Thymus (tissue), 11 donors: ENCODE data around the gene ARTN. TPM values are rescaled to one million over a fixed set of nuclear protein-coding genes. Genes with fewer than 3 reads are reported as not detected.

Experiments
- DNase-seq, 9 donors: peaks; one replicate each; pipeline ENCODE4 v3.0.0-alpha.2; 2013; ENCODE audit warnings: low spot score in 9 of 9, low read depth in 6 of 9, missing footprints in 1 of 9
- H3K27ac ChIP-seq, 2 donors: one replicate each; pipeline ENCODE4 v1.5.1; 2013; ENCODE audit warnings: control low read depth in 1 of 2, low read depth in 1 of 2, low read length in 1 of 2, mild to moderate bottlenecking in 1 of 2, moderate library complexity in 1 of 2
- H3K27me3 ChIP-seq, 2 donors: one replicate each; pipeline ENCODE4 v1.5.1; 2013; ENCODE audit warnings: low read length in 1 of 2; ENCODE audit not compliant: control insufficient read depth in 2 of 2, insufficient read depth in 1 of 2
- H3K36me3 ChIP-seq, 2 donors: one replicate each; pipeline ENCODE4 v1.5.1; 2013; ENCODE audit warnings: low read length in 1 of 2, mild to moderate bottlenecking in 1 of 2, moderate library complexity in 1 of 2; ENCODE audit not compliant: control insufficient read depth in 2 of 2, insufficient read depth in 2 of 2
- H3K4me1 ChIP-seq, 2 donors: one replicate each; pipeline ENCODE4 v1.5.1; 2013; ENCODE audit warnings: low read length in 2 of 2; ENCODE audit not compliant: control insufficient read depth in 2 of 2, insufficient read depth in 2 of 2
- H3K4me3 ChIP-seq, 2 donors: one replicate each; pipeline ENCODE4 v1.5.1; 2013; ENCODE audit warnings: low read length in 2 of 2, control low read depth in 1 of 2, mild to moderate bottlenecking in 1 of 2
- H3K9me3 ChIP-seq, 2 donors: one replicate each; pipeline ENCODE4 v1.5.1; 2013; ENCODE audit warnings: low read length in 1 of 2, mild to moderate bottlenecking in 1 of 2; ENCODE audit not compliant: control insufficient read depth in 2 of 2, insufficient read depth in 1 of 2
- WGBS: extraction: QIAGEN DNeasy Blood & Tissue Kit; methylation state at CpG from one replicate; pipeline ENCODE4 v1.1.7; 2013; 5-methylcytosine and 5-hydroxymethylcytosine counted together
- polyA plus RNA-seq: library from polyadenylated mRNA; stranded (reverse); fragments of 200-250 nt; gene quantifications from one replicate; pipeline ENCODE4 v1.2.3, GENCODE V29; 2013
- total RNA-seq: library from RNA; stranded (reverse); fragments of 120-200 nt; gene quantifications from one replicate; pipeline ENCODE4 v1.2.4, GENCODE V29; 2013
- donor health status: healthy.

The ARTN gene
- total and polyA plus RNA-seq, 2 donors: 0.19 to 1.5 TPM

GRCh38 chr1:43979261-43979527 is 45.6 kb downstream of the ARTN start:
- no peak overlapping the region for H3K27ac ChIP-seq
- H3K4me3 ChIP-seq: peak overlapping the region in 1 of 2 donors; percentile 59
- WGBS: under 1% methylated on average over 45 of the region's 45 CpGs
- peaks cover 19 to 22% of the 10 kb centered on the region in 2 donors for H3K36me3 ChIP-seq
- peaks cover 18 to 39% of the 10 kb centered on the region in 2 donors for H3K4me1 ChIP-seq
- DNase-seq: no peak
- H3K27me3 ChIP-seq: peaks cover 4 to 33% of the 10 kb centered on the region in 2 donors
- H3K9me3 ChIP-seq: no peaks in the 10 kb centered on the region

GRCh38 chr1:43979528-43980254 is 46.1 kb downstream of the ARTN start:
- no peaks in the 10 kb centered on the region for H3K9me3 ChIP-seq
- 7% methylated on average over 45 of the region's 45 CpGs for WGBS
- H3K36me3 ChIP-seq: peaks cover 19 to 22% of the 10 kb centered on the region in 2 donors
- H3K4me3 ChIP-seq: peak overlapping the region in 1 of 2 donors; percentile 59
- H3K27me3 ChIP-seq: peaks cover 4 to 33% of the 10 kb centered on the region in 2 donors
- peaks cover 18 to 37% of the 10 kb centered on the region in 2 donors for H3K4me1 ChIP-seq
- no peak overlapping the region for H3K27ac ChIP-seq
- peak in 1 of 9 donors; percentile 12 for DNase-seq

- peaks cover 17 to 34% of the 10 kb centered on the region in 2 donors for H3K4me1 ChIP-seq
- H3K36me3 ChIP-seq: peaks cover 19 to 22% of the 10 kb centered on the region in 2 donors
- peaks cover 4 to 33% of the 10 kb centered on the region in 2 donors for H3K27me3 ChIP-seq
- DNase-seq: no peak
- no peak overlapping the region for H3K27ac ChIP-seq
- 94% methylated on average over 13 of the region's 13 CpGs for WGBS
- no peaks in the 10 kb centered on the region for H3K9me3 ChIP-seq
- H3K4me3 ChIP-seq: no peak overlapping the region
Measured at GRCh38 chr1:43980255-43981134, 46.9 kb downstream of the ARTN start.

- H3K27ac ChIP-seq: no peak overlapping the region
- no peak for DNase-seq
- no peak overlapping the region for H3K4me3 ChIP-seq
- no peaks in the 10 kb centered on the region for H3K9me3 ChIP-seq
- H3K27me3 ChIP-seq: peaks cover 4 to 33% of the 10 kb centered on the region in 2 donors
- WGBS: 98% methylated on average over 20 of the region's 20 CpGs
- H3K36me3 ChIP-seq: peaks cover 19 to 22% of the 10 kb centered on the region in 2 donors
- H3K4me1 ChIP-seq: peaks cover 12 to 27% of the 10 kb centered on the region in 2 donors
Measured at GRCh38 chr1:43981135-43981491, 47.5 kb downstream of the ARTN start.

GRCh38 chr1:43981636-43982035 is 48.0 kb downstream of the ARTN start:
- no peak overlapping the region for H3K4me3 ChIP-seq
- no peaks in the 10 kb centered on the region for H3K9me3 ChIP-seq
- no peak for DNase-seq
- H3K36me3 ChIP-seq: peaks cover 16 to 17% of the 10 kb centered on the region in 2 donors
- H3K27ac ChIP-seq: no peak overlapping the region
- H3K4me1 ChIP-seq: peaks cover 7 to 22% of the 10 kb centered on the region in 2 donors
- H3K27me3 ChIP-seq: peaks cover 4 to 33% of the 10 kb centered on the region in 2 donors
- WGBS: 97% methylated on average over 20 of the region's 20 CpGs

GRCh38 chr1:43982241-43982640 is 48.6 kb downstream of the ARTN start:
- H3K4me3 ChIP-seq: no peak overlapping the region
- peaks cover 10 to 11% of the 10 kb centered on the region in 2 donors for H3K36me3 ChIP-seq
- DNase-seq: no peak
- peaks cover 4 to 29% of the 10 kb centered on the region in 2 donors for H3K27me3 ChIP-seq
- H3K9me3 ChIP-seq: no peaks in the 10 kb centered on the region
- 98% methylated on average over 8 of the region's 8 CpGs for WGBS
- H3K27ac ChIP-seq: no peak overlapping the region
- peaks cover 7 to 18% of the 10 kb centered on the region in 2 donors for H3K4me1 ChIP-seq

GRCh38 chr1:43982808-43983207 is 49.2 kb downstream of the ARTN start:
- WGBS: 96% methylated on average over 15 of the region's 15 CpGs
- peaks cover 5 to 7% of the 10 kb centered on the region in 2 donors for H3K36me3 ChIP-seq

GRCh38 chr1:43983253-43983899 is 49.8 kb downstream of the ARTN start:
- H3K36me3 ChIP-seq: peaks cover 0 to 1% of the 10 kb centered on the region in 2 donors
- DNase-seq: no peak
- peaks cover 5 to 11% of the 10 kb centered on the region in 2 donors for H3K4me1 ChIP-seq
- H3K9me3 ChIP-seq: no peaks in the 10 kb centered on the region
- H3K27me3 ChIP-seq: peaks cover 4 to 24% of the 10 kb centered on the region in 2 donors
- H3K4me3 ChIP-seq: no peak overlapping the region
- 96% methylated on average over 12 of the region's 12 CpGs for WGBS
- no peak overlapping the region for H3K27ac ChIP-seq

More at GRCh38 chr1:43982808-43983207, 49.2 kb downstream of the ARTN start:
- Histone ChIP-seq H3K9me3 (no peaks in the 10 kb centered on the region), H3K27me3 (peaks cover 4 to 29% of the 10 kb centered on the region in 2 donors), H3K4me1 (peaks cover 5 to 16% of the 10 kb centered on the region in 2 donors), H3K27ac (no peak overlapping the region), H3K4me3 (no peak overlapping the region)
- no peak for DNase-seq
